NK-92 (cell line): ENCODE data around the gene WDR82.
A peak's percentile ranks its signal among the peaks of the same experiment; 100 is the strongest.

Experiments
- DNase-seq: peaks from one replicate; lab custom pipeline; 2025; ENCODE audit not compliant: unreplicated experiment; lab: John Stamatoyannopoulos, UW

Gene WDR82

DNA sequence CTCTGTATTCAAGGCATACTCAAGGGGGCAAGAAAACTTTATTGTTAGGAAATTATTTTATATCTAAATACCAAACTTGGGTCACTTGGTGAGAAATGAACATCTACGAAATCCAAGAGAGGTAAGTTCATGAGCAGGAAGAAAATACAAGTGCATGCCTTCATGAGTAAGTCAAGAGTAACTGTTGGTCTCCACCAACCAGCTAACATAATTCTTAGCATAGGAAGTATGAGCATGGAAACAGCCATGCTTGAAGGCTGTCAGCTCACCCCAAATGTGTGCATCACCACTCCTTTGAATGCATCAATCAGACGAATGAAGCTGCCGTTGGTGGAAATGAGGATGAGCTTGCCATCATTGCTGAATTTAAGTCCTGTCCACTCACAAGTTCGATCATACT lies 19.0 kb downstream of the WDR82 start:
- DNase-seq = no peak

DNA sequence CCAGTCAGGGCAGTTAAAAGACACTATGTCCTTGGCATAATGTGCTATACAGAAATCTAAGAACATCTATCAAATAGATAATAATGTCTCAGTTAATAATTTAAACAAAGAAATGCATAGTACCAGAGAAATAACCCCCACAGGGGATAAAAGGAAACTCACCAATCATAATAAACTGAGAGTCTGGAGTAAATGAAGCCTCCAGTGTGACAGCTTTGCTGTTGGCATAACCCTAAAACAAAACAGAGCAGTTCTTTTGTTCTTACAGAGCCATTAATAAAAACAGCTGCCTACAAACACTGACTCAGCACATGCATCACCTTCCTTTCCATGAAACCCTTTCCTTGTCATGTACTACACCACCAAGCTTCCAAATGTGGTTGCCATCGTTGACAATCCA lies 19.4 kb downstream of the WDR82 start:
- no peak for DNase-seq

DNA sequence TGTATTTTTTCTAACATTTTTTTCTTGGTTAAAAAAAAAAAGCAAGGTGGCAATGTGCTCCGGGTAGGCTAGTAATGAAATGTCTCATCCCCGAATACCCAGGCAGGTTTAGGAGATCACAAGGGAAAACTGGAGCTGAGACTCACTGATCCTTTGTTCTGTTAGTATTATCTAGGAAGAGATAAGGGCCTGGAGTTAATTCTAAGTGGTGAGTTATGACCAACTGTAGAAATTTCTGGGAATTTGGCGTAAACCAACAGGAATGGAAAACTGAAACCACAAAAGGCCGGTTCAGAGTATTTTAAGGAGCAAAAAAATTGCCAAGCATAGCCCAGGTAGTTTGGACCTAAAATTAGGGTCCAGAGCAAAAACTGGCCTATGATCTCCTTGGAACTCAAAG lies 20.5 kb downstream of the WDR82 start:
- no peak for DNase-seq

DNA sequence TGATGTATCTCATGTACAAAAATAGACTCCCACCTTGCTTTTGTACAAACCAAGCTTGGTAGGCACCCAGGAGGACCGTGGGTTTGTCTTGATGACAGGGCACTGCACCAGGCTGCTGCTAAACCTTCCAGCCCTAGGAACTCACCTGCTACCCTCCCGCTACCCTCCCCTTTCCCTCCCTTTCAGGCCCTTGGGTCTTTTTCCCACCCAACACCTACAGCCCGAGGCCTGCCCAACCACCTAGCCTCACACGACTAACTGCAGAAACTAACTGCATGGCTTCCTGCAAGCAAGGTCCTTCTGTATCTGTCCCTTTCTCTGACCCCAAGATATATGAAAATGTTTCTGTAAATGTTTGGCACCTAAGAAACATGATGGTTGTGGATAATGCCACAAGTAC lies 21.8 kb downstream of the WDR82 start:
- DNase-seq = no peak

DNA sequence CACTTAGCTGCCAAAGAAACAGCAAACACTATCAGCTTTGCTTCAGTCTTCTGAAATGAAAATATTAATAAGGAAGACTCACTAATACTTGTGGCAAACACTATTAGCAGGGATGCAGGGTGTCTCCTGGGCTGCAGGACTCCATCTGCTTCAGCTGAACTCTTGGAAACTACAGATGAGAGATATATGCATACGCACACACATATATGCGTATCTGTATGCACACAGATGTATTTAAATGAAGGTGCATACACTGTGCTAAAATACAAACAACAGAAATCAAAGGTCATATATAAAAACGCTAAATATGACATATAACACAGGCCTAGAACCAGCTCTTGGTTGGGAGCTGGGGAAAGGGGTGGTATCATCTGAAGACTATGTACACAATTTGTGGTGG lies 22.3 kb downstream of the WDR82 start:
- DNase-seq = no peak

DNA sequence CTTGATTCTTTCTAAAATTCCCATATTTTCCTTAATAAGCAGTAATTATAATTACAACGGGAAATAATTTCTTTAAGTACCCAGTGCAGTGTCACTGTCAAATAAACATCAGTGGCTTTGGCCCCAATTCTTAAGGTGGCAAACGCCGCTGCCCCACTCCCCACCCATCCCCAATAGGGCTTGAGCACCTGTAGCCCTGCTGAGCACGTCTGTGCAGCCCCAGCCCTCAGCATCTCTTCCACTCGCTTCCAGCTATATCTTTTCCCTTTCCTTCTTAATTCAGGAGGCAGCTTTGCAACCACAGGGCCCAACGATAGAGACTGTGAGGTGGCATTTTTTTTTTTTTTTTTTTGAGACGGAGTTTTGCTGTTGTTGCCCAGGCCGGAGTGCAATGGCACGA lies 23.8 kb downstream of the WDR82 start:
- DNase-seq = no peak

DNA sequence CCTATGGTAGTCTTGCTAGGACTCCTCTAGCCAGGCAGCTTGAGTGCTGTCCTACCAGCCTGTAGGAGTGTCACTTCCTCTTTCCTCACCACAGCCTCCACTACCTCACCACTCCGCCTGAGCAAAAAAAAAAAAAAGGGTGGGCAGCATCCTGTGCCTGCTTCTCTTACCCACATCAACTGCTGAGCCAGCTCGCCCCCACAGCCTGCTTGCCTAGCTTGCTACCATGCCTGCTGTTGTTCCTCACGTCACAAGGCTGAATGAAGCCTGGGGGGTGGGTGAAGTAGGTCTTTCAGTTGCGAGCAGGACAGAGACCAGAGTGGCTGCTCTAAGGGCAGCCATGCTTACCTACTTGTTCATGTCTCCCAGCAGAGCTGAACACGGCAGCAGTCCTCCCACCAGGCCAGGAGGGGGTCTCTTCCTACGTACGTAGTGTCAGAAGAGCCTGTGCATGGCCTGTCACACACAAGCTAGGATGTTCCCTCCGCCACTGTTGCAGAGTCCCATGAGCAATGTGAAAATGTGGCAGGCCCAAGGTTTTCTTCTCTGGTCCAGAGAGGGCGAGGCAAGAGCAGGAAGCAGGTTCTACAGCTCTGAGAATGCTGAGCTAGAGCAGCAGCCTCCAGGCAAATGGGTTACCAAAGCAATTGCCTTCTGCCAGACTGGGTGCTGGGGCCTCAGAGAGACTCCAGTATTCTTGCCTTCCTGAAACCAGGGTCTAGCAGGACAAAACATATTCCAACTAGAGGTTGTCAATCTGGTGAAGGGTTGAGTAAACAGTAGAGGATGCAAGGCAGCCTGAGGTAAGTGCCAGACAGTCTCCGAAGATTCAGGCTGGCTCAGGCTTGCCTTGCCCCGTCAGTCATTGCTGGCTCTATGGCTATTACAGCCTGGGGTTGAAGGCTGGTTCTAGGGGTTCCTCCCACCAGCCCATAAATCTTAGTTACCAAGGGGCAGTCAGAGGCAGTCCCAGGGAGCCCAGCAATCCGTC lies 24.8 kb downstream of the WDR82 start:
- DNase-seq = peak; percentile 53

DNA sequence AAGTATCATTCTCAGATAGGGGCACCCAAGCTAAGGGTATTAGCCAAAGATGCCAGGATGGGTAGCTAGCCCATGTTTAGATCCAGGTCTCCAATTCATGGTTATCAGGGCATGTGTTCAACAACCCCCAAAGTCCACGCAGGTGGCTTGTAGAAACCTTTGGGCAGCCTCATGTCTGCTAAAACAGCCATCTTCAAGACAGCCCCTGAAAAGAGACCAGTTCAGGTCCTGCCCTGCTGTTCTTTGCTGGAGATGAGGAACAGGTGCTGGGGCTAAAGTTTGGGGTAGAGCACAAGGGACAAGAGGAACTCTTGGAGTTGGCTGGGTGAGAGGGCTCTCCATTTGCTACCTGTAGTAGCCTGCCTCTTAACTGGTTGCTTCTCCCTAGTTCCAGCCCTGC lies 28.3 kb downstream of the WDR82 start:
- no peak for DNase-seq

DNA sequence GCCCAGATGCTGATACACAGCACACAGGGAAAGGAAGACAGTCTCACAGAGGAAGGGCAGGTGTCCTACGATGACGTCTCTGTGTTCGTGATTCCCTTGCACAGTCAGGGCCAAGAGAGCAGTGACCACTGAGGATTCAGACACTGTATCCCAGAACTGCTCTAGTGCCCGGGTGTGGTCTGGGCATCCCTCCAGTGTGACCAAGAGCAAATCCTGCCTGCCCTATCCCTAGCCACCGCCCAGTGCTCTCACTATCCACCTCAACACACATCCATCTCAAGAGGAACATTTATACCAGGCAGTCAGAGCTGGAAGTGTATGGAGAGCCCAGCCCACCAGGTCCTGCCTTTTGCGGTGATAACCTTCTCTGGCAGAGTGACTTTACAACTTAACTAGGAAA lies 28.8 kb downstream of the WDR82 start:
- DNase-seq = no peak

DNA sequence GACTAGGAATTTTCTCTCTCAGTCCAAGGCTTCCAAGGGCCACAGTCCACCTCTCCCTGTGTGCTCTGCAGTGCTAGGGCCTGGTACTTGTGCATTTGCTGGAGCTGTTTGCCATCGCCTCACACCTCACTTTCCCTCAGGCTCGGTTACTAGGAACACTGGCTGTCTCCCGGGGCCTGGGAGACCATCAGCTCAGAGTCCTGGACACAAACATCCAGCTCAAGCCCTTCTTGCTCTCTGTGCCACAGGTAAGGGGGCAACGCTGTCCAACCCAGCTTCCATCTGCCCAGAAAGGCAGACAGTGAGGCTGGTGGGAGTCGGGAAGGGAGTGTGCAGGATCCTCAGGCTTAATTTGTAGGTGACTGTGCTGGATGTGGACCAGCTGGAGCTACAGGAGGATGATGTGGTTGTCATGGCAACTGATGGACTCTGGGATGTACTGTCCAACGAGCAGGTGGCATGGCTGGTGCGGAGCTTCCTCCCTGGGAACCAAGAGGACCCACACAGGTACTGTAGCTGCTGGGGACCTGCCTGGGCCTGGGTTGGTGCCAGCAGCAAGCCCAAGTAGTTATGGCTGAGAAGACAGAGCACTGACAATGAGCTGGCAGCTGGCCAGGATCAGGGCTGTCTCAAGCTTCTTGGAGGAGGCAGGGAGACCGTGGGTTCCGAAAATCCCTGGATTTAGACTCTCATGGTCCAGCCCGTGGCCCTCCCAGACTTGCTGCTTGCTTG lies 29.5 kb downstream of the WDR82 start:
- no peak for DNase-seq

DNA sequence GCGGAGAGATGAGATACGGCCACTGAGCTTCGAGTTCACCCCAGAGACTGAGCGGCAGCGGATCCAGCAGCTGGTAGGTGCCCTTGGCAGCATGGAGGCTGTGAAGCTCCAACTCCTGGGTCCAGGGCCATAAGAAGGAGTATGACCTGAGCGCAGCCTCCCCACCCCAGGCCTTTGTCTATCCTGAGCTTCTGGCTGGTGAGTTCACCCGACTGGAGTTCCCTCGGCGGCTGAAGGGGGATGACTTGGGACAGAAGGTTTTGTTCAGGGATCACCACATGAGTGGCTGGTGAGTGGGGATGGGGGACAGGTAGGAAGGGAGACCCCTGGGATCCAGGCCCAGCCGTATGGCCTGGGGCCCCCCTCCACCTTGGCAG lies 30.3 kb downstream of the WDR82 start:
- DNase-seq = no peak

DNA sequence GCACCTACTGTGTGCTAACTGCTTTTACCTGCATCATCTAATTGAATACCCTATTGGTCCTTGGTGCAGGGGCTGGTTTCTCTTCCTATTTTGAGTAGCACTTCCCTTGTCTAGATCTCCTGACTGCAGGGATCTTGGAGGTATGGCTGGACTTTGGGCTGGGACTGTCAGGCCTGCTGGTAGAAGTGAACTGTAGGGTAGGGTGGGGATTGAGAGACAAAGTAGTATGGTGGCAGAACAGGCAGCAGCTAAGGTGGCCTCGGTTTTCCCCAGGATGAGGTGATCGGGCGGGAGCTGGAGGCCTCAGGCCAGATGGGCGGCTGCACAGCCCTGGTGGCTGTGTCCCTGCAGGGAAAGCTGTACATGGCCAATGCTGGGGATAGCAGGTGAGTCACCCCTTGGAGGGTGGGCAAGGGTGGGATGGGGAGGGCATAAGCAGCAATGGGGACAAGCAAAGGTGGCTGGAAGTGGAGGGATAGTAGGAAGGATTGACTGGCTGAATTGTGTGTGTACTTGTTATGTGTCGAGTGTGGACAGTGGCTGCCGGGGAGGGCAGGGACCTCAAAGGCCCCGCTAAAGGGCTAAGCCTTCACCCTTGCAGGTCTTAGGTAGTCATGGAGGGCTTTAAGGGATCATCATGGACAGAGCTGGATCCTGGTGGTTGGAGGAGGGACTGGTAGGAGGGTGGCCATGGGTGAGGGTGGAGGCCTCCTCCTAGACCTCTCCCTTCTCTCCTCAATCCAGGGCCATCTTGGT lies 30.9 kb downstream of the WDR82 start:
- DNase-seq = no peak

DNA sequence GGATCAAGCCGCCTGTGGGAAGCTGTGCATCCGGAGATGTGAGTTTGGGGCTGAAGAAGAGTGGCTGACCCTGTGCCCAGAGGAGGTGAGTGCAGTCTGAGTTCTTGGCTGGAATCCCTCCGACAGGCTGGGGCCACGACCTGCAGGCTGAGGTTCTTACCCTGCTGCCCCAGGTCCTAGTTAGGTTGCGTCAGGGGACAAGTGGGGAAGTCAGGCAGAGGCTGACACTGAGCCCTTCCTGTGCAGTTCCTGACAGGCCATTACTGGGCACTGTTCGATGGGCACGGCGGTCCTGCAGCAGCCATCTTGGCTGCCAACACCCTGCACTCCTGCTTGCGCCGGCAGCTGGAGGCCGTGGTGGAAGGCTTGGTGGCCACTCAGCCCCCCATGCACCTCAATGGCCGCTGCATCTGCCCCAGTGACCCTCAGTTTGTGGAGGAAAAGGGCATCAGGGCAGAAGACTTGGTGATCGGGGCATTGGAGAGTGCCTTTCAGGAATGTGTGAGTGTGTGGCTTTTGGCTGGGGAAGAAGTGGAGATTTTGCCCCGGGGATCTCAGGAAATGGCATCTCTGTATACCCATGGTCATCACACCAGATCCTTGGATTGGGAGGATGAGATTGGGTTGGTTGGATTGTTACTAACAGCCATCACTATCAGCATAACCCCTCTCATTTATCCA lies 31.6 kb downstream of the WDR82 start:
- DNase-seq = no peak

DNA sequence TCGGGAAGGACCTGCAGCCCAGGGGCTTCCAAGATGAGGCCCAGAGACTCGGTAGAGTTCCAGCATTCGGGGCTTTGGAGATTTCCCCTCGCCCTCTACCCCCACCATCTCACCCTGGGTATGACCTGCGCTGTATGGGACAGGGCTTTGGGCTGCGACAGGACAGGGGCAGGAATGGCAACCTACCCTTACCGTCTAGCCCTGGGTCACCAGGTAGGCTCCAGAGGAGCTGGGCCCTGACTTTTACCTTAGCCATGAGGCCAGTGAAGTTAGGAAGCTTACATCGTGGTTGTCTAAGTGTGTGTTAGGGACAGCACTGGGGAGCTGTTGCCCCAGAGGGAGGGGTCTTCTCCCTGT lies 32.2 kb downstream of the WDR82 start:
- DNase-seq = no peak

DNA sequence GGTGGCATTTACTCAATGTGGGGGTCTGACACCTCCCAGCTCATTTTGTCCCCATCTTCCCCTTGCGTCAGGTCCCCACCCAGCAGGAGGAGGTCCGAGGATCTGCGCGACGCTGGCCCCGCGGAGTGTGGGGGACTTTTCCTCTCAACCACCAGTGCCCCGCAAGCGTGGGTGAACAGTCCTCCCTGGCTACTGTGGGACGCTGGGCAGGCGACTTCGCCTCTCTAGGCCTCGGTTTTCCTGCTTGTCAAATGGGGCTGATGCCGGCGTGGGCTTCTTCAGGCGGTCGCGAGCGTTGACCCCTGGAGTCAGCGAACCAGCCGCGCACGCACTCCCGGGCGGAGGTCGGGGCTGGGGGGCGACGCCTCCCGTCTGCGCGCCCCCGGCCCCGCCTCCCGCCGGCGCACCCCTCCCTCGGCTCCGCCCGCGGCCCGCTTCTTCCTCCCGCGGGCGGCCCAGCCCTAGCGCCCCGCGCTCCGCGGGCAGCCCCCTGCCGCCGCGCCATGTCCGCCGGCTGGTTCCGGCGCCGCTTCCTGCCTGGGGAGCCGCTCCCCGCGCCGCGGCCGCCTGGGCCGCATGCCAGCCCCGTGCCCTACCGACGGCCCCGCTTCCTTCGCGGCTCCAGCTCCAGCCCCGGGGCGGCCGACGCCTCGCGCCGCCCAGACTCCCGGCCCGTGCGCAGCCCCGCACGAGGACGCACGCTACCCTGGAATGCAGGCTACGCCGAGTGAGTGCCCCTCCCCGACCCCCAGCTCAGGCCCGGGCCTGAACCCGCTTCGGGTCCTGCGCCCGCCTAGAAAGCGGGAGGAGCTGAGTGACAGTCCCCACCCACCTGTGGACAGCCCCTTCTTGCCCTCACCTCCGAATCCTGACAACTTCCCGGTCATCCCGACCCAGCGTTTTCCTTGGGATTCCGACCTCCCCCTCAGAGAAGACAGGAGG lies 32.9 kb downstream of the WDR82 start, which contains the start of gene PPM1M:
PPM1M (plus strand) TSS at position 438 of the 942 bp plus-strand sequence; CDS start at position 504, 66 bp downstream.
- DNase-seq = no peak

DNA sequence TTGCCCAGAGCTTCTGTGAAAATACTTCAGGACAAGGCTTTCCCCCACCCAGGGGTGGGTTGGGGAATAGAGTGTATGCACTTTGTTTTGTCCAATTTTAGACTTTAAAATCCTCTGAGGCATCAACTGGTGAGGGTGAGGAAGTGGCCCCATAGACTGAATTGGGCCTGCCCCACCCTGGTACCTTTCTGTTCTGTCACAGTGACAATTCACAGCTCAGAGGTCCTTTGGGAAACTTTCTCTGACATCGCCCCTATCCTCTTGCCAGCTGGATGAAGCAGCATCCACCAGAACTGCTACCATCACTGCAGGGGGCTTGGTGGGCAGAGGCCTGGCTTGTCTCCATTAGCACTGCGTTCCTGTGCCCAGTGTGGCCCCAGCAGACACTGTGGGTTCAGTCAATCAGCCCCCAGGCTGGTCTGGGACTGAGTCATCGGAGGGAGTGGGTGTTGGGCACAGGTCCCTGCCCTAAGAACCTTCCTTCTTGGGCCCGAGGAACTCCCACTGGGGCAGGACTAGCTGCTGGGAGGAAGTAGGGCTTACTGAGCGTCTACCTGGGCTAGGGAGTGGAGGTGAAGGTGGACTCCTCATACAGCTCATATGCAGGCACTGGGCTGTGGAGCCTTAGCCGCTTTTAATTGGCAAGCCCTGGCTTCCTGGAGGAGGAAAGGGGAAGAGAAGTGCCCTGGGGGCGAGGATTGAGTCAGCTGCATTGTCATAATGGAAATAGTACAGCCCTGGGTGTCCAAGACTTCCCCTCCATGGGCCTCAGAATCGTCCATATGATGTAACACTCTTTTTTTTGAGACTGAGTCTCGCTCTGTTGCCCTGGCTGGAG lies 34.4 kb downstream of the WDR82 start:
- DNase-seq = no peak

DNA sequence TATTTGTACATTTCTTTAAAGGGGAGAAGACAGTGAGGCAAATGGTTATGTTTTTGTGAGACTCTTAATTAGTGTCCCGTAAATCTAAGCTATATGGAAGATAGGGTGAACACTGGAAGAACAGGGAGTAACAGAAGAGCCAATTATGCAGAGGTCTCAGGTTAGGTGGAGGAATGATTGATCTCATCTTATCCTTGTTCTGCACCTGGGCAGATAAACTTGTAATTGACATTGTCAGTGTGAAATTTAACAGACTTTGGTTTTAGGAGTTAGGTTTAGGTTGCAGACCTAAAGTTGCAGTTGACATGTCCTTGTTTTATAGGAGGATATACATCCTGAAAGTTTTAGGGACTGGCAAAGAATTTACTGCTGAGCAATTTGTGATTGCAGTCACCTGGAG lies 36.4 kb downstream of the WDR82 start:
- DNase-seq = no peak

DNA sequence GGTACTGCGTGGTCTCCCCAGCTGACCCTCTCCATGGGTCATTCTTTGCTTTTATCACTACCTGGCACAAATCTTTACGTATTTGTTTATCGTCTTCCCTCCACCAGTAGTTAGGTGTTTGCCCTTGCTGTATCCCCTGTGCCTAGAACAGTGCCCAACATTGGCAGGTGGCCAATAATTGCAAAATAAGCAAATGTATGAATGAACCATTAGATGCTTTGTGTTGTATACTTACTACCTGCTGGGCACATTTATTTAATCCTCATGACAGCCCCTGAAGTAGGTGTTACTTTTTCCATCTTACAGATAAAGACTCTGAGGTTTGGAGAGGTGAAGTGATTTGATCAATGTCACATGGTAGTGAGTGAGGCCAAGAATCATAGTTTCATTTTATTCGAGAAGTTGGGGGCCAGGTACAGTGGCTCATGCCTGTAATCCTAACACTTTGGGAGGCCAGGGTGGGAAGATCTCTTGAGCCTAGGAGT lies 37.5 kb downstream of the WDR82 start:
- no peak for DNase-seq
